ENCODE data around the gene CYTIP. TPM values are rescaled to one million over a fixed set of nuclear protein-coding genes. Genes with fewer than 3 reads are reported as not detected.

The CYTIP gene
- polyA plus RNA-seq, 1 donor from 2014 or later: not detected

DNA sequence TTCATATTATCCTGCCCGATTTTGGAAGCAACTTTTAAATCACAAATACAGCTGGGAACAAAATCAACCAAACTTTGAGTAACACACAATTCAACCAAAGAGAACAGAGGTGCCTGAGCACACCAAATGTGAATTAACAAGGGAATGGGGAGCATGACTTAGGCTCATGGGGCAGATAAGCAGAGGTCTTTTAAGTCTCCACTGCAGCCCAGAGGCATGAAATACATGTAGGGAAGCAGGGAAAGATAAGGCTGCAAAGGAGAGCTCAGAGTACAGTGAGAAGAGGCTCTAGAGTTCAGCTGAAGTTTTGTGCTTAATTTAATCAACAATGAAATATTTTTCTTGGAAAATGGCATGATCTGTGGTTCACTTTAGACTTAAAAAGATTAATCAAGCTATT is 49.0 kb downstream of the CYTIP start:
- Histone ChIP-seq H3K36me3 (ENCODE audit: insufficient read depth, low read length) (no peaks in the 10 kb centered on the region), H3K4me2 (ENCODE audit: low read length) (no peak overlapping the region), H4K20me1 (ENCODE audit: insufficient read depth) (no peaks in the 10 kb centered on the region), H3K9me3 (ENCODE audit: low read length) (no peaks in the 10 kb centered on the region), H3F3A (ENCODE audit: insufficient read depth, low read length, poor library complexity, severe bottlenecking) (no peaks in the 10 kb centered on the region), H3K4me3 (ENCODE audit: low read length) (no peak overlapping the region), H2AFZ (ENCODE audit: low read depth, low read length) (no peak overlapping the region), H3K27me3 (ENCODE audit: insufficient read depth, low read depth, low read length) (no peaks in the 10 kb centered on the region), H3K27ac (ENCODE audit: low read length) (no peak overlapping the region), H3K9ac (ENCODE audit: low read length) (no peak overlapping the region), H3K9me2 (ENCODE audit: insufficient read depth, low read length) (no peaks in the 10 kb centered on the region), H3K79me2 (replicated peaks; ENCODE audit: insufficient read depth, low read length) (no peaks in the 10 kb centered on the region)
- no peak for TF ChIP-seq TAF1 (IDR thresholded peaks at IDR 0.05; ENCODE audit: low read depth)

GRCh38 chr2:157393348-157393747 is 50.5 kb downstream of the CYTIP start:
- Histone ChIP-seq H3K9ac (ENCODE audit: low read length) (no peak overlapping the region), H3K27ac (ENCODE audit: low read length) (no peak overlapping the region), H3F3A (ENCODE audit: insufficient read depth, low read length, poor library complexity, severe bottlenecking) (no peaks in the 10 kb centered on the region)

GRCh38 chr2:157388827-157389226 is 55.1 kb downstream of the CYTIP start:
- Histone ChIP-seq H3F3A (ENCODE audit: insufficient read depth, low read length, poor library complexity, severe bottlenecking) (no peaks in the 10 kb centered on the region), H3K36me3 (ENCODE audit: insufficient read depth, low read length) (no peaks in the 10 kb centered on the region), H3K9me3 (ENCODE audit: low read length) (peaks cover 4% of the 10 kb centered on the region), H4K20me1 (ENCODE audit: insufficient read depth) (no peaks in the 10 kb centered on the region), H3K27ac (ENCODE audit: low read length) (no peak overlapping the region), H3K79me2 (replicated peaks; ENCODE audit: insufficient read depth, low read length) (no peaks in the 10 kb centered on the region), H2AFZ (ENCODE audit: low read depth, low read length) (no peak overlapping the region), H3K4me2 (ENCODE audit: low read length) (no peak overlapping the region), H3K9ac (ENCODE audit: low read length) (no peak overlapping the region), H3K9me2 (ENCODE audit: insufficient read depth, low read length) (no peaks in the 10 kb centered on the region), H3K27me3 (ENCODE audit: insufficient read depth, low read depth, low read length) (no peaks in the 10 kb centered on the region), H3K4me3 (ENCODE audit: low read length) (no peak overlapping the region)
- TF ChIP-seq MXI1 (conservative IDR thresholded peaks at IDR 0.05; ENCODE audit: poor library complexity, severe bottlenecking): no peak
- TF ChIP-seq, protein P1, sequence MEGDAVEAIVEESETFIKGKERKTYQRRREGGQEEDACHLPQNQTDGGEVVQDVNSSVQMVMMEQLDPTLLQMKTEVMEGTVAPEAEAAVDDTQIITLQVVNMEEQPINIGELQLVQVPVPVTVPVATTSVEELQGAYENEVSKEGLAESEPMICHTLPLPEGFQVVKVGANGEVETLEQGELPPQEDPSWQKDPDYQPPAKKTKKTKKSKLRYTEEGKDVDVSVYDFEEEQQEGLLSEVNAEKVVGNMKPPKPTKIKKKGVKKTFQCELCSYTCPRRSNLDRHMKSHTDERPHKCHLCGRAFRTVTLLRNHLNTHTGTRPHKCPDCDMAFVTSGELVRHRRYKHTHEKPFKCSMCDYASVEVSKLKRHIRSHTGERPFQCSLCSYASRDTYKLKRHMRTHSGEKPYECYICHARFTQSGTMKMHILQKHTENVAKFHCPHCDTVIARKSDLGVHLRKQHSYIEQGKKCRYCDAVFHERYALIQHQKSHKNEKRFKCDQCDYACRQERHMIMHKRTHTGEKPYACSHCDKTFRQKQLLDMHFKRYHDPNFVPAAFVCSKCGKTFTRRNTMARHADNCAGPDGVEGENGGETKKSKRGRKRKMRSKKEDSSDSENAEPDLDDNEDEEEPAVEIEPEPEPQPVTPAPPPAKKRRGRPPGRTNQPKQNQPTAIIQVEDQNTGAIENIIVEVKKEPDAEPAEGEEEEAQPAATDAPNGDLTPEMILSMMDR (IDR thresholded peaks at IDR 0.05; ENCODE audit: poor library complexity, severe bottlenecking): no peak
- TF ChIP-seq EP300 (conservative IDR thresholded peaks at IDR 0.05; ENCODE audit: poor library complexity, severe bottlenecking): no peak

More at GRCh38 chr2:157393348-157393747, 50.5 kb downstream of the CYTIP start:
- Histone ChIP-seq H2AFZ (ENCODE audit: low read depth, low read length) (no peak overlapping the region), H3K9me3 (ENCODE audit: low read length) (peaks cover 2% of the 10 kb centered on the region), H4K20me1 (ENCODE audit: insufficient read depth) (no peaks in the 10 kb centered on the region), H3K36me3 (ENCODE audit: insufficient read depth, low read length) (no peaks in the 10 kb centered on the region), H3K9me2 (ENCODE audit: insufficient read depth, low read length) (no peaks in the 10 kb centered on the region), H3K27me3 (ENCODE audit: insufficient read depth, low read depth, low read length) (no peaks in the 10 kb centered on the region), H3K4me3 (ENCODE audit: low read length) (no peak overlapping the region), H3K4me2 (ENCODE audit: low read length) (no peak overlapping the region), H3K79me2 (replicated peaks; ENCODE audit: insufficient read depth, low read length) (no peaks in the 10 kb centered on the region)
- TF ChIP-seq SMC3 (conservative IDR thresholded peaks at IDR 0.05; ENCODE audit: poor library complexity): no peak
- TF ChIP-seq, protein P2, sequence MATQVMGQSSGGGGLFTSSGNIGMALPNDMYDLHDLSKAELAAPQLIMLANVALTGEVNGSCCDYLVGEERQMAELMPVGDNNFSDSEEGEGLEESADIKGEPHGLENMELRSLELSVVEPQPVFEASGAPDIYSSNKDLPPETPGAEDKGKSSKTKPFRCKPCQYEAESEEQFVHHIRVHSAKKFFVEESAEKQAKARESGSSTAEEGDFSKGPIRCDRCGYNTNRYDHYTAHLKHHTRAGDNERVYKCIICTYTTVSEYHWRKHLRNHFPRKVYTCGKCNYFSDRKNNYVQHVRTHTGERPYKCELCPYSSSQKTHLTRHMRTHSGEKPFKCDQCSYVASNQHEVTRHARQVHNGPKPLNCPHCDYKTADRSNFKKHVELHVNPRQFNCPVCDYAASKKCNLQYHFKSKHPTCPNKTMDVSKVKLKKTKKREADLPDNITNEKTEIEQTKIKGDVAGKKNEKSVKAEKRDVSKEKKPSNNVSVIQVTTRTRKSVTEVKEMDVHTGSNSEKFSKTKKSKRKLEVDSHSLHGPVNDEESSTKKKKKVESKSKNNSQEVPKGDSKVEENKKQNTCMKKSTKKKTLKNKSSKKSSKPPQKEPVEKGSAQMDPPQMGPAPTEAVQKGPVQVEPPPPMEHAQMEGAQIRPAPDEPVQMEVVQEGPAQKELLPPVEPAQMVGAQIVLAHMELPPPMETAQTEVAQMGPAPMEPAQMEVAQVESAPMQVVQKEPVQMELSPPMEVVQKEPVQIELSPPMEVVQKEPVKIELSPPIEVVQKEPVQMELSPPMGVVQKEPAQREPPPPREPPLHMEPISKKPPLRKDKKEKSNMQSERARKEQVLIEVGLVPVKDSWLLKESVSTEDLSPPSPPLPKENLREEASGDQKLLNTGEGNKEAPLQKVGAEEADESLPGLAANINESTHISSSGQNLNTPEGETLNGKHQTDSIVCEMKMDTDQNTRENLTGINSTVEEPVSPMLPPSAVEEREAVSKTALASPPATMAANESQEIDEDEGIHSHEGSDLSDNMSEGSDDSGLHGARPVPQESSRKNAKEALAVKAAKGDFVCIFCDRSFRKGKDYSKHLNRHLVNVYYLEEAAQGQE (IDR thresholded peaks at IDR 0.05; ENCODE audit: borderline replicate concordance): no peak
- TF ChIP-seq EP300 (conservative IDR thresholded peaks at IDR 0.05; ENCODE audit: poor library complexity, severe bottlenecking): no peak
- TF ChIP-seq EZH2 (IDR thresholded peaks at IDR 0.05; ENCODE audit: borderline replicate concordance, insufficient read depth, low read length, poor library complexity, severe bottlenecking): no peak
- no peak for TF ChIP-seq TAF1 (IDR thresholded peaks at IDR 0.05; ENCODE audit: low read depth)
- TF ChIP-seq MXI1 (conservative IDR thresholded peaks at IDR 0.05; ENCODE audit: poor library complexity, severe bottlenecking): no peak
- no peak for TF ChIP-seq POLR2AphosphoS5 (IDR thresholded peaks at IDR 0.05)
- TF ChIP-seq RAD21 (conservative IDR thresholded peaks at IDR 0.05): no peak
- TF ChIP-seq, protein P1 (IDR thresholded peaks at IDR 0.05; ENCODE audit: poor library complexity, severe bottlenecking): no peak
